Measurements from ENCODE around the gene QRFP.

- TF ChIP-seq POLR2AphosphoS5 (IDR thresholded peaks at IDR 0.05) (no peak), POLR2A (IDR thresholded peaks at IDR 0.05) (no peak), EP300 (IDR thresholded peaks at IDR 0.05) (no peak)
- TF ChIP-seq, protein P1, sequence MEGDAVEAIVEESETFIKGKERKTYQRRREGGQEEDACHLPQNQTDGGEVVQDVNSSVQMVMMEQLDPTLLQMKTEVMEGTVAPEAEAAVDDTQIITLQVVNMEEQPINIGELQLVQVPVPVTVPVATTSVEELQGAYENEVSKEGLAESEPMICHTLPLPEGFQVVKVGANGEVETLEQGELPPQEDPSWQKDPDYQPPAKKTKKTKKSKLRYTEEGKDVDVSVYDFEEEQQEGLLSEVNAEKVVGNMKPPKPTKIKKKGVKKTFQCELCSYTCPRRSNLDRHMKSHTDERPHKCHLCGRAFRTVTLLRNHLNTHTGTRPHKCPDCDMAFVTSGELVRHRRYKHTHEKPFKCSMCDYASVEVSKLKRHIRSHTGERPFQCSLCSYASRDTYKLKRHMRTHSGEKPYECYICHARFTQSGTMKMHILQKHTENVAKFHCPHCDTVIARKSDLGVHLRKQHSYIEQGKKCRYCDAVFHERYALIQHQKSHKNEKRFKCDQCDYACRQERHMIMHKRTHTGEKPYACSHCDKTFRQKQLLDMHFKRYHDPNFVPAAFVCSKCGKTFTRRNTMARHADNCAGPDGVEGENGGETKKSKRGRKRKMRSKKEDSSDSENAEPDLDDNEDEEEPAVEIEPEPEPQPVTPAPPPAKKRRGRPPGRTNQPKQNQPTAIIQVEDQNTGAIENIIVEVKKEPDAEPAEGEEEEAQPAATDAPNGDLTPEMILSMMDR (IDR thresholded peaks at IDR 0.05) = no peak
These were observed 37.6 kb downstream of the QRFP start for GRCh38 chr9:130858739-130859705.

Measured in suprapubic skin (tissue), 4 donors.